RPMI7951 (cell line): ENCODE measurements around the gene SLC9A8. TPM values are rescaled to one million over a fixed set of nuclear protein-coding genes. Genes with fewer than 3 reads are reported as not detected.
A peak's percentile ranks its signal among the peaks of the same experiment; 100 is the strongest.
"Not testable (repeated sequence)": the region's sequence is repeated elsewhere in the genome, so short reads cannot be mapped to it uniquely, and the experiment has no call there.

Experiments
- DNase-seq: peaks from one replicate; pipeline ENCODE4 v3.0.0-alpha.2; 2012; ENCODE audit warnings: low read depth
- total RNA-seq: library from RNA; depleted of rRNA; stranded (reverse); fragments of >200 nt; shearing (Covaris generic); gene quantifications from 2 replicates; pipeline ENCODE4 v1.2.3, GENCODE V29; 2014

The SLC9A8 gene
- total RNA-seq, 1 experiment from 2014 or later: 6.2 TPM

DNA sequence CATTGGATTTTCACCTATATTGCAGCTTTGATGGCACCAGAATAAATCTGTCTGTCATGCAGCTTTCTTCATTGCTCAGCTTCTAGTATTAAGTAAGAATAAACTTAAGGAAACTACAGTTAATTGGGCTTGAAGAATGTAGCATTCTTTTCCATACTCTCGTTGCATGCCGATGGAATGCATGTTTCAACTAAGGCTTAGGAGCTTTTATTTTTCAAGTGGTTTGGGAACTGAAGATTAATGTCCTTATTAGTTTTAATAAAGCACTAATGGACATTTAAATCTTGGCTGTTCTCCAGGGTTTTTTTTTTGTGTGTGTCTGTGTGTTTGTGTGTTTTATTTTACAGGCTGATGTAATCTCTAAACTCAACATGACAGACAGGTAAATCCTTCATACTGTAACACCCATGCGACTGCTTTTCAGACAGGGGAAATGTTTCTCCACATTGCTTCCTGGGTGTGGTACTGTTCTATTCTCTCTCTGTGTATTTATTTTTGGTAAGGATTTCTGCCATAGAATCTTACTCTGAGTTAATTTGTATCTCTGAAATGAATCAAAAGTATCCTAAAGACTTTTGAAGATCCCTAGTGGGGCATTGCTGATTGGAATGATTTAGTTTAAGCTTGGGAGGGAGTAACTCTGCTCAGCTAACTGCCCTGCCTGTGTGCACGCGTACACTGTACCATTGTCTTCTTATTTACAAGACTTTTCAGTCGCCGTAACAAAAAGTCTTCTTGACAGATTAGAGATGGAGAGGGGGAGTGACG lies 38.0 kb downstream of the SLC9A8 start:
- no peak for DNase-seq

DNA sequence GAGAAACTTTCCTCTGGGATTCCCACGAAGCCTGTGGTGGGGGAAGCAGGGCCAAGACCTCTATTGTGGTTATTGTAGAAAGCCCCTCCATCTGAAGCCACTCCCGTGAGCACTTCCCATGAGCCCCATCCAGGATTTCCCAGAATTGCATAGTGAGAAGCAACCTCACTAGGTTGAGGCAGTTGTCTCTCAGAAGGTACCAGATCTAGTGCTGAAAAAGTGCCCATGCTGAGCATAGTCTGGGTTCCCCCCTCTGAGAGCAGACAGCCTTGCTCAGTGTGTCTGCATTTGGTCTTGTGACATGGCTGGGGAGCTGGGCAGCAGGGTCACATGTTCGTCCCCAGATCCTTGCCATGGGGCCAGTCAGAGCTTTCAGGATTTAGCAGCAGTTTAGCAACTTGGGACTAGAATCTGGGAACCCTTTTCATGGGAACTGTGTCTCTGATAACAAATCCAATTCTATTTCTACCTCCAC lies 38.6 kb downstream of the SLC9A8 start:
- no peak for DNase-seq

DNA sequence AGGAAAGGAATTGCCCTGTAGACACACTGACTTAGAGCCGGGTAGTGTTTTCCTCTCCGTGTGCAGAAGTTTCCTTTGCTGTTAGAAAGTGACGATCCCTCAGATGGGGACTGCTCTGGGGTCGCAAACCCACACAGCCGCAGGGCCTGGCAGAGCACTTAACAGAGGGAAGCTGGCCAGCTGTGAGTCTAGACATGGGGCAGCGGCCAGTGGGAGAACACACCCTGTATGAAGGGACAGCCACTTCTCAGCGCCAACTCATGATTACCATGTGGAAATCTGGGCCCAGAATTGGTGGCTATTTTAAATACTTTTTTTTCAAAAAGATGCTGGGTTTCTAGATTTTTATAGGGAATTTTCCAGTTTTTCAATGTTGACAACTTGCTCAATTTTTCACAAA lies 39.4 kb downstream of the SLC9A8 start:
- peak; percentile 12 for DNase-seq

DNA sequence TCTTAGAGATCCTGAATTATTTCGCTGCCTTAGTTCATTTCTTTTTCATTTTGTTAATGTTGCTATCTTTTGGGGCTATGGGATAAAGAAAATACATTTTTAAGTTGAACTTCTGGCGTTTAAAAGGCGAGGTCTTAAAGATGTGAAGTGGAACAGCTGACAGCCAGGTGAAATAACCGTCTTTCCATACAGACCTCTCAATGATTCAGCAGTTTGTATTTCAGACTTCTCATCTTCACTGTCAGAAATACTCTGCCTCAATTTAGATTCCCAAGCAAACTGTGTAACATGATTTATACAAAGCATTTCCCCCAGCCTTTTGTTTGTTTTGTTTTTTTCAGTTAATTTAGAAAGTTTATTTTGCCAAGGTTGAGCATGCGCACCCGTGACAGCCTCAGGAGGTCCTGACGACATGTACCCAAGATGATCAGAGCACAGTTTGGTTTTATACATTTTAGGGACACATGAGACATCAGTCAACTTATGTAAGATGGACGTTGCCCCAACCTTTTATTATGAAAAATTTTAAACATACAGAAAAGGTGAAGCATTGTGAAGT lies 40.0 kb downstream of the SLC9A8 start:
- no peak for DNase-seq

DNA sequence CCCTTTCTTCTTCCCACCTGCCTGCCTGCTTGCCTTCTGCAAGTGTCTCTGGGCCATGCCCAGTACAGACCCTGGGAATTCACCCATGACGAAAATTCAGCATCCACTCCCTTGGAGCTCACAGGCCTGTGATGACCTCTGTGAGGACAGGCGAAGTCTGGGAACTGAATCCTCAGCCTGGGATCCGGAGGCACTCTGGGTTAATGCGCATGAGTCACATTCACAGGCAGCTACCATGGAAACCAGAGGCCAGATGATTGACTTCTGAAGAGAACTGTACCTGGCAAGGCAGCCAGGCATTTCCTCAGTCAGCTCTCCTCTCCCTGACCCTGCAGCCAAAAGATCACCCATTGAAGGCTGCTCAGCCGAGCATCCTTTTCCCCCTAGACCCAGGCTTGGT lies 41.0 kb downstream of the SLC9A8 start:
- peak; percentile 89 for DNase-seq

DNA sequence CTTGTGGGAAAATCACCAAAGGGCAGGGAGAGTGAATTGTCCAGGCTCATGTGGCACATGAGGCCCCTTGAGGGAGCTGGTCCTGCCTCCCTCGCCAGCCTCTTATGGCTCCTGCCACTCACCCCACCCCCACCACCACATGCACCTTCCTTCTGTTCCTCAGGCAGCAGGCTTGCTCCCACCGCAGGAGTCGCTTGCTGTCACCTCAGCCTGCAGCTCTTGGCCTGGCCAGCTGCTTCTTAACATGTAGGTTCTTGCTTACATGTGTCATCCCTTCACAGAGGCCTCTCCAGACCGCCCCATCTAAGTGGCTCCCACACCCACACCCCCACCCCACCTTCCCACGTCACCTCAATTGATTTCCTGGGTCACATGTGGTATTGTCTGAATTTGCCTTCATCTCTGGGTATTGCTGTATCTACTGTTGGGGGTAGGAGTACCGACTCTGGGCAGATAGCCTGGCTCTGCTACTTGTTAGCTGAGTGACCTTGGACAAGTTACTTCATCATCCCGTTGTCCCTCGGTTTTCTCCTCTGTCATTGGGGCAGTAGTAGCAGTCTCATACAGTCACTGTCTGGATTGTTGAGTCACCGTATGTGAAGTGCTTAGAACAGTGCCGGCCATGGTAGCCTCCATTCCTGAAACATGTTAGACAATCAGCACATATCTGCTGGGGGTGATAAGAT lies 41.7 kb downstream of the SLC9A8 start:
- DNase-seq: no peak

DNA sequence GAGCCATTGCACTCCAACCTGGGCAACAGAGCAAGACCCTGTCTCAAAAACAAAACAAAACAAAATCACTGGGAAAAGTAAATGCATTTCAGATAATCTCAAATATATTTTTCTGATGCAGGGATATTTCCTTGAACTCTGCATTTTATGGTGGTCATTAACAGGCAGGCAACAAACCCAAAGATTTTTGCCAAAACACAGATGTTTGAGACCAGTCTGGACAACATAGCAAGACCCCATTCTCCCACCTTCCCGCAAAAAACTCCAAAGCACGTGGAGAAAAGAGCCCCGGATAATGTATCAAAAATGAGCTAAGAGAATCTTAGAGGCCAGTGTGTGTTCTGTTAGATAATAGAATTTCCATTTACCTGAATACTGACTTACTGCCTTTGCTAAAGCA lies 44.3 kb downstream of the SLC9A8 start:
- DNase-seq: no peak

DNA sequence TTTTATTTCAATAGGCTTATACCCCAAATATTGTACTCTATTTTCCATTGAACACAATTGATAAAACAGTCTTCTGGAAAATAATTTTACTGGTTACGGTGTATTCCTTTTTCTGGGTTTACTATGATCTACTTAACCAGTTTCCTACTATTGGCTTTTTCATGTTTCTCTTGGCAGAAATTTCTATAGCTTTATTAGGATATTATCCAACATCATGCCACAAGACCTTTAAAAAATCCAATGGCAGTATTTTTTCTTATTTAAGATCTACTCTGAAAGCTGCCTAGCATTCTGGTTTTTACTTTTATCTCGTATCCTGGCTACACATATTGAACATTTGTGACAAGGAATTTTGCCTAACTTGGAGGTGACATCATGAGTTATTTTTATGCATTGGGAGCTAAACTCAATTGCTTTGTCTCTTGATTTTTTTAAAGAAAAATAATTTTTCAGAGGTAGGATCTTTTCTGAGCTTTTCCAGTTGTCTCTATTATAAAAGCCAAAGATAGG lies 45.5 kb downstream of the SLC9A8 start:
- DNase-seq: no peak

DNA sequence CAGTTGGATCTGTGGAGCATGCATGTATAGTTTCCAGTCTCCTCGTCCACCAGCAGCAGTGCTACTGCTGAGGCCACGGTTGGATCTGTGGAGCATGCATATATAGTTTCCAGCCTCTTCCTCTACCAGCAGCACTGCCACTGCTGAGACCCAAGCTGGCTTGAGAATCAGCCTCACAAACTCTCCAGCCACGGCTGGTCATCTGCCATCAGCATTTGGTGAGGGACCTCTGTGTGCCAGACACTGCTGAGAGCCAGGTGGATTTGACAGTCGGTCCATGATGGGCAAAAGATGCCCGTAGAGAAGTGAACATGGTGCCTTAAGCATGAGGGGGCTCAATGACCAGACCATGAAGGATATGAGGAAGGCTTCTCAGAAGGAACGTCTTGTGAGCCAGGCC lies 46.4 kb downstream of the SLC9A8 start:
- no peak for DNase-seq

DNA sequence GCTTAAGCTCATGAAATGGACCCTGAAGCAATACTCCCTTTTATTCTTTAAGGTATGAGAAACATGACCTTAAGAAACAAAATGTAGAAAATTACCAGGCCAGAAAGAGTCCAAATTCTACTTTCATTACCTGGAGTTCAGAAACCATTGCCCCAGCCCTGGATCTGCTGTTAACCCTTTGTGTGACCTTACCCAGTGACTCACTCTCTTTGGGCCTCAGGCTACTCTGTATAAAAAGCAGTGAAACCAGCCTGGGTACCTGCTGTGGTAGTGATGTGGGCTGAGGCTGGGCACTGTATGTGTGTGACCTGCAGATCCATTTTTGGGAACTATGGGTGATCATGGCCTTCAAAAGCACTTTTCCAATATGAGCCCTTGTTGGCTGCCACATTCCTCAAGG lies 47.2 kb downstream of the SLC9A8 start:
- peak; percentile 53 for DNase-seq

DNA sequence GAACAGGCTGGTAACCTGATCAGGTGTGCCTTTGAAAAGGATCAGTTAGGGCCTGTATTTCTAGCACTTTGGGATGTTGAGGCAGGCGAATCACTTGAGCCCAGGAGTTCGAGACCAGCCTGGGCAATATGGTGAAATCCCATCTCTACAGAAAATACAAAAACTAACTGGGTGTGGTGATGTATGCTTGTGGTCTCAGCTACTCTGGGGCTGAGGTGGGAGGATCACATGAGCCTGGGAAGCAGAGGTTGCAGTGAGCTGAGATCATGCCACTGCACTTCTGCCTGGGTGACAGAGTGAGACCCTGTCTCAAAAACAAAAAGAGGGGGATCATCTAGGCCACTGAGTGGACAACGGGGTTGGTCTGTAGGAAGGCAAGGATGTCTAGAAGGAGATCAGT lies 48.6 kb downstream of the SLC9A8 start:
- DNase-seq: not testable (repeated sequence)

DNA sequence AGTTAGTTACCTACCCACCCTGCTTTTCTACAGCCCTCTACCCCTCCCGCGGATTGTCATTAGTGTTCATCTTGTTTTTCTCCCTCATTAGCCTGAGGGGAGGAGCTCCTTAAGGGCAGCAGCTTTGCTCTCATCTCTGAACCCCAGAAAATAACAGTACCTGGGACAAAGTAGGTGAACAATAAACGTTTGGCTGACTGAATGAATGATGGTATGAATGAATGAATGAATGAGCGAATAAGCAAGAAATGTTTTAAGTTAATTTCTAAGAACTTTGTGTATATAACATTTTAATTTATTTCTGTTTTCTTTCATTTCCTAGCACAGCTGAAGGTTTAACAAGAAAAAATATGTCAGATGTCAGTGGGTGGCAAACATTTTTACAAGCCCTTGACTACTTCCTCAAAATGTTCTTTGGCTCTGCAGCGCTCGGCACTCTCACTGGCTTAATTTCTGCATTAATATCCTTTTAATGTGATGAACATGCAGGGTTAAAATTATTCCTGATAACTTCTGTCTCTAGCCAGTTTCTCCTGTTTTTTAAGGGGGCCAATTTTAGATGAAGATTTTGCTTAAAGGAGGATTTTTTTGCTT lies 50.1 kb downstream of the SLC9A8 start:
- DNase-seq: no peak

DNA sequence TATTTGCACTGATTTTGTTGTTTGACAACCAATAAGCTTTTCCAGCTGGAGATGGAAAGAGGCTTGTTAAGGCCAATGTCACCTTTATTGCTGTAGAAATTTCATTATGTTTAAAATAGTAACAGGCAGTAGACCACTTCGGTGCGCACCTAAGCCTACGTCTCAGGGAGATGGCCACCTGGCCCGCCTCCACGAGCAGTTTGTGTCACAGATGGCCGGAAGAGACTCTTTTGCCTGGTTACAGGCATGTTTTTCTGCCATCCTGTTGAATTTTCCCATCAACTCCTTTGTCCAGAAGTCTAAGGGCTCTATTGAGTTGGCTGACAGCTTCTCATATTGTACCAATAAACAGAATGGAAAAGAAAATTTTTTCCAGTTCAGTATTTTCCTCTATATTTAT lies 51.0 kb downstream of the SLC9A8 start:
- no peak for DNase-seq

DNA sequence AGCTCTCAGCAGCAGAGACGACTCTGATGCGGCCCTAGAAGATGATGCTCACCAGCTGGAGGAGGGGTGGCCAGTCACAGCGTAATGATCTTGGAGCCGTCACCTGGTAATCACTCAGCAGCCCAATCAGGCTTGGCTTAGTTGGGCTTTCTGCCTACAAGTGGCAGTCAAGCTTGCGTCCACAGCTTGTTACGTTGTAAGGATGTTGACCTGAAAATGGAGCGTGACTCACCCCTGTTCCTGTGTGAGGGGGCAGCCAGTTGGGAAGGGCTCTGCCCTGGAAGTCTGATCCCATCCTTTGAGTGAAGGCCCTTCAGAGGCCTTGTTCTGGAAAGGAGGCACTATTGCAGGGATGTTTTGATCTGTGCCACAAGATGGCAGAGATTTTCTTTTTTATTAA lies 52.9 kb downstream of the SLC9A8 start:
- DNase-seq: peak; percentile 76

DNA sequence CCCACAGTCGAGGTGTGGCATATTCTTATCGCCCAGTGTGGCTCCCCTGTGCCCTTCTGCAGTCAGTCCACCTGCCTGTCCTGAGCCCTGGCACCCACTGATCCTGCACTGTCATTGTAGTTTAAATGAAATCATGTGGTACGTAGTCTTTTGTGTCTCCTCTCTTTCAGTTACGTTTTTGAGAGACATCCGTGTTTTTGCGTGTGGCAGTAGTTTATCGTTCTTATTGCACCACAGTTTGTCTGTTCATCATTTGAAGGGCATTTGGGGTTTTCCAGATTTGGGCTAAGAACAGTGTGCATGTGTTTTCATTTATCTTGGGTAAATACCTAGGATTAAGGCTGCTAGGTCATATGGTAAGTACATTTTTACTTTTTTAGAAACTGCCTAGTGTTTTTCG lies 53.4 kb downstream of the SLC9A8 start:
- peak; percentile 82 for DNase-seq

DNA sequence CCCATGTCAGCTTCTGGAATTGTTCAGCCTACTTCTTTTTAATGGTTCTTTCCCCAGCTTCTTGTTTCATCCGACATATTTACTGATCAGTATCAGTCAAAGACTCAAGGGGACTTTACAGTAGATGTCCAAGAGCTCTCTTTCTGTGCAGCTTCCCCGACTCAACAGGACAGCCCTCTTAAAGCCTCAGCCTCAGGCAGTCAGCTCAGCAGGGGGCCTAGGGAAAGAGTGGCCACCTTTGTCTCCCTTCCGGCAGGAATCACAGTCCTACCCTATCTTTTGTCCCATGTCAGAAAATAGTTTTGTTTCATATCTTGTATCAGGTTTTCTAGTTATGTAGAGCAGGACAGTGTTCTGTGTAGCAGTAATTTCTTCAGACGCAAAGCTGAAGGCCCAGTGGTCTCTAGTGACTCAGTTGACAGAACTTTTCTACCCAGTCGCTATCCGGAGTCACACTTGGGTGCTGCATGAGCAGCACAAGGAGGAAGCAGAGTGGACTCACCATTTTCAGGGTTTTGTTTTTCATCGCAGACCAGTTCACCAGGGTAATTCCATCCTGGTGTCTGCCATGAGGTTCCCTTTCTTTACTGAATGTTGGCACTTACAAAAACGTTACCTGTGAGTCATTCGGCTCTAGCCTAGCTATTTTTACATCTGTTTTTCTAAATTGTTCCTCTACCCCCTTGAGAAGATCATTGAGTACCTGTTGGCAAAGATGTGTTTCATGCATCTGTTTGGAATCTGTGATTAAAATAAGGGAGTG lies 55.0 kb downstream of the SLC9A8 start:
- peak; percentile 48 for DNase-seq

DNA sequence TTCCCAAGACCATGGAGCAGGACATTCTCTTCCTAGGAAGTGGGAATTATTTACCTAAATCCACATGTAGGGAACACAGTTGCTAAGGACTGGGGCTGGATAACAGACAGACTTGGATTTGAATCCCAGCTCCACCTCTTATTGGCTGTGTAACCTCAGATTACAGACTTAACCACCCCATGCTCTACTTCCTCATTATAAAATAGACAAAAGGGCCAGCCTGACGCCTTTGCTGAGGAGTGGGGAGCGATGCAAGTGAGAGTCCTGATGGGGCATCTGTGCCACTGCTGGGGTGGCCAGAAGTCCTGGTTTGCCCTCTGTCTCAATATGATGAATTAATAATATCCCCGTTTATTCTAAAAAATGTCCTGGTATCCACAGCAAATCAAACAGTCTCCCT lies 55.9 kb downstream of the SLC9A8 start:
- no peak for DNase-seq

DNA sequence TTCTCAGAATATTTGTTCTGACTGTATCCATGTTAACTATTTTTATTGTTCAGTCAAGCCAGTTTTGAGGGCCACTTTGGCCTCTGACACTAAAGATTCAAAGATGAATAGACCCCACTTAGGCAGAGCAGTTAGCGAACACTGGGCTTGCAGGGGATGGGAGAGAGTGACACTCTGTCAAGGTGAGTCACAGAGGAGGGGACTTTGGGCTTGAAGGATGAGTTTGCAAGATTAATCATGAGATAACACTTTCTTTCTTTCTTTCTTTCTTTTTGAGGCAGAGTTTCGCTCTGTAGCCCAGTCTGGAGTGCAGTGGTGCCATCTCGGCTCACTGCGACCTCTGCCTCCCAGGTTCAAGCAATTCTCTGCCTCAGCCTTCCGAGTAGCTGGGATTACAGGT lies 56.3 kb downstream of the SLC9A8 start:
- no peak for DNase-seq

DNA sequence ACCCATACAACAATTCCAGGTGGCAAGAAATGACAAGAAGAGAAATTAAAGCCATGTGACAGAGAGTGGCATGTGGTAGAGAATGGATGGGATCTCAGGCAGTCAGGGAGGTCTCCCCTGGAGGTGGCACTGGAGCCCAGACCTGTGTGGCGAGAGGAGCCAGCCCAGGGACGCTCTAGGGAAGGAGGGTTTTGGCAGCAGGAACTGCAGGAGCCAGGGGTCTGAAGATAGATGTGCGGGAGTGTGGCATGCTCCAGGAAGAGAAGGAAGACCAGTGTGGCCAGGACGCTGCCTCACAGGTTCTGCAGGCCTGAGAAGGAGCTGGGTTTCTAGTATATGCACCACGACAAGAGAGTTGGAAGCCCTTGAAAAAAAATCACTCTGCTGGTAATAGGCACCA lies 57.6 kb downstream of the SLC9A8 start:
- no peak for DNase-seq

DNA sequence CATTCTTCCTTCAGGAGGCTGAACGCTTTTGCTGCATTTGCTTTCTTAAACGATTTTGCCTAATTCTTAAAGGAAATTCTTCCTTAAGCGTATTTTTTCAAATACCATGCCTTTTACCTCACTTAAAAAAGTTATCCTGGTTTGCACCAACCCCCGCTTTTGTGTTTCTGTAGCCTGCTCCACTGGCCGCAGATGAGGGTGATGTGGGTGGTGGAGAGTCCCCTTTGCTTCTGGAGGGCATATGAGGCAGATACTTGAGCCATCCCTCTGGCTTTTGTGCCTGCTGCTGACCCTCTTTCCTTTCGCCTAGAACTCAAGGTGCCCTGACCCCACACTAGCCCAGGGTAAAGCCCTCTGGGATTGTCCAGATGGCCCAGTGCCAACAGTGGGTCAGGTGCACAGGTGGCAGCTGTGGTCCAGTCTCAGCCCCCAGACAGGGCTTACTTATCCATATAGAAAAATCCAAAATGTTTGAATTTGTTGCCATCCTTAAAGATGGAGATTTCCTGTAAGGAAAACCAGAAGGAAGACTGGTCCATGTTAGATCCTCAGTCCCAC lies 58.8 kb downstream of the SLC9A8 start:
- no peak for DNase-seq

DNA sequence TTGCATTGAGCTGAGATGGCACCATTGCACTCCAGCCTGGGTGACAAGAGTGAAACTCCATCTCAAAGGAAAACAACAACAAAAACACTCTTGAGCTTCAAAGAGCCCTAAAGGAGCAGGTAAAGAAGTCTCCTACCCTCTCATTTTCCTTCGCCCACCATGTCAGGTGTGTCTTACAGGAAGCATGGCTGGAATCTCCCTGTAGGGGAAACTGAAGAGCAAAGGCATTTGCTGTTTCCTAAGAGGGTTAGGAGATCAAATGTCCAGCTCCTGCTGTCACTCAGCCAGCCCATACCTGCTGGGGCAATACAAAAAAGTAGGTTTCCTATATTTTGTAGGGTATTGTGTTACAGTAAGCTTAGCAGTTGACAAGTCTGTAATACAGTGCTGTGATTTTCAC lies 59.4 kb downstream of the SLC9A8 start:
- no peak for DNase-seq
